GM19438 (cell line): ENCODE results near the gene DAP.

Source experiments
- ATAC-seq: cut with Tn5 transposase; IDR thresholded peaks from one replicate; pipeline ENCODE4 v1.9.1; 2021; ENCODE audit warnings: low read depth; ENCODE audit not compliant: unreplicated experiment

The DAP gene

DNA sequence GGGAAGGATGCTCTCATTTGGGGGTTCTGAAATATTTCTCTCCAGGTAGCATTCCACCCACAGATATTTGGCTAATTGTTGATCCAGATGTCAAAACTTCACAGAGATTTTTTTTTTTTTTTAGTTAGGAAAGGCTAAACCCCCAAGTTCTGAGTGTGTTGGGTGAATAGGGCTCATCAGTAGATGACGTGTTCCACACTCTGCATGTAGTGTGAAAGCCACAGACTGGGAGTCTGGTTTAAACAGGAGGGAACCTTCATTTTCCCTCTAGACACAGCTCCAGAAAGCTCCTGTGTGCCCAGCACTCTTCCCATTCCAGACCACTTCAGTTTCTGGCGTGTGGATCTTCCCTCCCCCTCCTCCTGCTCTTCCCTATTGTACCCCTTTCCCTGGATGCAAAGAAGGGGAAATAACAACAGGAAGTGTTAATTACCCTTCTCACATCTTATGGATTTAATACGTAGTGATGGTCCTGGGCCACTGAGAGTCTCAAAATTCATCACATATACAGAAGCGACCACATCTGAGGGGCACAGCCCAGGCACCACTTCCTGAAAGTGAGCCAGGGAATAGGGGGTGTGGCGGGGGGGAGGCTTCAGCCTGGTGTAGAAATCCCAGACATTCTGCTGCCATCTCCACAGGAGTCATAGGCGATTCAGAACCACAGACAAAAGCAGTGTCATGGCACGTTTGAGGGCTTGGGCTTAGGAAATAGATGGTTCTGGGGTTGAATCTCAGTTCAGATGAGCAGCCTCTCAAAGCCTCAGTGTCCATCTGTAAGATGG is 65.1 kb downstream of the DAP start:
- ATAC-seq: no peak

DNA sequence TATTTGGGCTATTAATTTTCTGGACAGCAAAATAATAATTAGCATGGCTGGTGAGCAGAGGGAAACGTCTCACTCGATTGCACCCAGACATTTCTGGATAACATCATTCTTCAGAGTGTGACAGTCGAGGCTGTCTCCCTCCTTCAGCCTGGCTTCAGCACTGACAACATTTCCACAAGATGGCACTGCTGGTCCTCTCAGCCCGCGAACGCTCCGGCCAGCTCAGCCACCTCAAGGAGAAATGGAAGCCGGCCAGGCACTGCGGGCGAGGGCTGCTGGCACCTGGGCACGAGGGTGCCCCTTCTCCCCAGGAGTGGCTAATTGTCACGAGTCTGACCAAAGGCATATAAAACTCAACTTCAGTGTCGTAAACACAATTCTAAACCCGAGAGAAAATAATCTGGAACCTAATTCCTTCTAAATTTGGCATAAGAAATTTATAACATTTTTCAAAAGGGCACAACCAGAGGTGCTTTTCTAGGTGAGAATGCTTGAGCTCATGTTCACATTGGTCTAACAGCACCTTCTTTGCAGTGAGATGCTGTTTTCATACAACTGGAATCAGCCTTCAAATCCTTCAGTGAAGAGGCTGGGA is 65.9 kb downstream of the DAP start:
- ATAC-seq: peak; percentile 34

DNA sequence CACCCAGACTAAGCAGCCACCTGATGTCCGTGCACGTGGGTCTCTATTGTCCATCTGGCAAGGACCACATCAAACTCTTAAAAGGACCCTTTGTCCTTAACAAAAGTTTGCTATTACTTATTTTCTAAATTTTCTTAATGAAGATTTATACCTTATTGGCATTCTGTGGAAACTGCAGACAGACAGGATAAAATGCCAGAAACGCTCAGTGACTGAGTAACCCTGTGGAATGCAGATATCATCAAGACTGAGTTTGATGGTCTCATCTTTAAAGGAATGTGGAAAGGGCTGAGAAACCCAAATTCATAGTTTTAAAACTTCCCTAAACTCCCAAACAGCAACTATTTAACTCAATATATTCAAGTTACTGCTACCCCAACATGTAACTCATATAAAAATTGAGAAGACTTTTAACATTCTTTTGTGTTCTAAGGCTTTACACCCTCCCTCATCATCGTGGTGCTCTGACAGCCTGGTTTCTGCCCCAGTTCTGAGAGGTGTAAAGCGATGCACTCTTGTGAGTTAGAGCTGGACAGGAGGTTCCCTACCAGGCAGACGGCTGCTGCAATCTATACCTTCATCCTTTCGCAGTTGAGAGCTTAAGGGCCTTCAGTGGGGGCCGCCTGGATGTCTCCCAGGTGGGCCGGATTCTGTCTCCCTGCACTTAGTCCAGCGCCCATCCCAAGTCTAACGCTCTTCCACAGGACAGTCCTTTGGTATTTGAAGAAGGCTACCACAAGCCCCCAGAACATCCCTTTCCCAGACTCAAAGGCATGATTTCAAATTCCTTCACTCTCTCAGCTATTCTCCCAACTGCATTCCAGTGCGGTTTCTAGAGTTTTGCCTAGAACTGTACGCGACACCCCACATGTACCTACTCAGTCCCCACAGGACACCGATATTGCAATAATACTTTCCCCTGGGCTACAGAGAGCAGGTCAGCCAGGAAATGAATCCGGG is 68.9 kb downstream of the DAP start:
- no peak for ATAC-seq

DNA sequence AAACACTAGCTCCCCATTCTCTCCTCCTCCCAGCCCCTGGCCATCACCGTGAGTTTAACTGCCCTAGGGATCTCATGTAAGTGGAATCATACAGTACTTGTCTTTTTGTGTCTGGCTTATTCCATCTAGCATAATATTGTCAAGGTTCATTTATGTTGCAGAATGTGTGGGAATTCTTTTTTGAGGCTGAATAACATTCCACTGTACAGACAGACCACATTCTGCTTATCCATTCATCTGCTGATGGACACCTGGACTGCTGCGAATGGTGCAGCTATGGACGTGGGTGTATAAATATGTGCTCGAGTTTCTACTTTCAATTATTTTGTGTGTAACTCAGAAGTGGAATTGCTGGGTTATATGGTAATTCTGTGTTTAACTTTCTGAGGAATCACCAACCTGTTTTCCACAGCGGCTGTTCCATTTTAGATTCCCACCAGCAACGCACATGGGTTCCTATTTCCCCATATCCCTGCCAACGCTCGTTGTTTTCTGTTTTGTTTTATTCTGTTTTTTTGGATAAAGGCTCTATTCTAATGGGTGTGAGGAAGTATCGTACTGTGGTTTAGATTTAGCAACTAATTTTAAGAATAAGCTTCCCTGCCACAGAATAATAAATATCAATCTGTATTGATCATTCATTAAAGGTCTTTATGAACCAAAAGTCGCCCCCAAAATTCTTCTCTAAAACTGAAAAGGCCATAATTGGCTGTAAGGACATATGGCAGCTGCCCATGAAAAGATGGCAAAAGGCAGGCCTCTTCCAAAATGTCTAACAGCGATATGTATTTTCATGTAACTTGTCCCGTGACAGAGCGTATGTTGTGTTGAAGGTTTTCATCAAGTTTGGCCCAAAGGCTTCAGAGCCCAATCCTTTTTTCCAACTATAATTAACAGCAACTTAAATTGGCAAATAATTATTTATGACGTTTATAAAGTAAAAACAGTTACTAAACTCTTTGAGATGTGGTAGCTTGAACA is 70.3 kb downstream of the DAP start:
- no peak for ATAC-seq

DNA sequence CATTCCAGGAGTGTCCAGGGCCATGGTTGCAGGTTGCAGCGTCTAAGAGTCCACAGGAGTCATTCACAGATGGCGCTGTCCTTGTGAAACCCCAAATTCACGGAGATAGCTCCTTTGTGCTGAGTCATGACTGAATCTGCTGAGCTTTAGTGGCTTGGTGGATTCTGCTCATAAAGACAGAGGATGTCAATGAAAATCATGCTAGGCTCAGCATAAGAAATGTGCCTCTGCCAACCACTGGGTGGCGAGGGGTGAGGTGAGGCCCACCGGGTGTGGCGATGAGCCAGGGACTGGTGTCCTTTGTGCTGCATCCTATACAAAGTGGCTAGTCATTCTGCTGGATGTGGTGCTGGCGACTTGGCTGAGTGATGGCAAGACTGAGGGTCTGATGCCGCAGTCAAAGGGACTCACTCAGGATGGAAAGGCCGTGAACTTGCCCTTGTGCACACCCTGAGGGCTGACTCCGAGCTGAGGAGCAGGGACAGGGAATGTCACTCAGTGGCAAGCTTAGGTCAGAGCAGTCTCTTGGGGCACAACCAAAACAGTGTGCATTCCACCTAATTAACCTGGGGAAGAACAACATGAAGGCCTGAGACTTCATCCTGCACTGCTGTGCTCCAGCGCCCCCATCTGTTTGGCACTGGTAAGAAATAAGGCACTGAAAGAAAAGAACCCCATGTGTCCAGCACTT is 71.5 kb downstream of the DAP start:
- no peak for ATAC-seq

DNA sequence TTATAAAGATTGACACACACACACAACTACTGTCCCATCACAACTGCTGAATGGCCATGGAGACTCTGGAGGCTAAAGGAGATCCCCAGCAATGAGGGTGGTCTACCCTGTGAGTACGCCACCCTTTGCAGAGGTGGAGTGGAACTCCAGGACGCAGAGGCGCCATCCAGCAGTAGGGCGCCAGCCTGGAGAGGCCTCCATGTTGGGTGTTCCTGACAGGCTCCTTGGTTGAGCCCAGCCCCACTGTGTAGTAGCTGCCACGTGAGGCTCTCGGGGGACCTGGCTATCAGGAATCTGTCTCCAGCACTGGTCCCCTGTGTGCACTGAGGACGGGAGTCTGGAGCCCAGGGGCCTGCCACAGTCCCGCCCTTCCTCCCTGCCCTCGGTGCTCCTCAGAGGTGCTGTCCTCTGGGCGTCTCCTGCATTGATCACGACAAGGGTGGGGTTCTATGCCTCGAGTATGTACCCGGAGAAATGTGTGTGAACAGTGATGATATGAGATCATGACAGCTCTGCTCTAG is 72.3 kb downstream of the DAP start:
- no peak for ATAC-seq

DNA sequence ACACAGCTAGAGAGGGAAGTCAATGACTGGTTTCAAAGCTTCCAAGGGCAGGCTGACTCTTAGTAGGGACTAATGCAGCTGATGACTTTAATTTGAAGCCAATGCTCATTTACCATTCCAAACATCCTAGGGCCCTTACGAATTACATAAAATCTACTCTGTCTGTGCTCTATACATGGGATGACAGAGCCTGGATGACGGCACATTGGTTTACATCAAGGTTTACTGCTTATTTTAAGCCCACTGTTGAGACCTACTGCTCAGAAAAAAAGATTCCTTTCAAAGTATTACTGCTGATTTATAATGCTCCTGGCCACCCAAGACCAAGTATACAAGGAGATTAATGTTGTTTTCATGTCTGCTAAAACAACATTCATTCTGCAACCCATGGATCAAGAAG is 74.1 kb downstream of the DAP start:
- no peak for ATAC-seq

DNA sequence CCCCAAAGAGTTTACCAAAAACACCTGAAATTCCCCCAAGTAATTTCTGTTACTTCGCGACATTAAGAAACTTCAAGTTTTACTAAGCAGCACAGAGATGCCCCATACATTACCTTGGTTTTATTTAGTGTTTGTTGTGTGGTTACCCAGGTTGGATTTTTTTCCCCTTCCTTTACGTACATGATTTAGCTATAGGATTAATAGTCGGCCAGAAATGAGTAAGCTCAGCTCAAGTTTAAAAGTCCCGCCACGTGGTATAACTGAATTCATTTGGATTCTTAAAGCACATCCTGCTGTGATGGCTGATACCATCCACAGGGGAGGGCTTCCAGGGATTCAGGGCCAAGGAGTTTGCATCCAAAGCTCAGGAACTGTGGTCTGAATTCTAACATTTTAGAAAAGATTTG is 75.9 kb downstream of the DAP start:
- ATAC-seq: peak; percentile 62

DNA sequence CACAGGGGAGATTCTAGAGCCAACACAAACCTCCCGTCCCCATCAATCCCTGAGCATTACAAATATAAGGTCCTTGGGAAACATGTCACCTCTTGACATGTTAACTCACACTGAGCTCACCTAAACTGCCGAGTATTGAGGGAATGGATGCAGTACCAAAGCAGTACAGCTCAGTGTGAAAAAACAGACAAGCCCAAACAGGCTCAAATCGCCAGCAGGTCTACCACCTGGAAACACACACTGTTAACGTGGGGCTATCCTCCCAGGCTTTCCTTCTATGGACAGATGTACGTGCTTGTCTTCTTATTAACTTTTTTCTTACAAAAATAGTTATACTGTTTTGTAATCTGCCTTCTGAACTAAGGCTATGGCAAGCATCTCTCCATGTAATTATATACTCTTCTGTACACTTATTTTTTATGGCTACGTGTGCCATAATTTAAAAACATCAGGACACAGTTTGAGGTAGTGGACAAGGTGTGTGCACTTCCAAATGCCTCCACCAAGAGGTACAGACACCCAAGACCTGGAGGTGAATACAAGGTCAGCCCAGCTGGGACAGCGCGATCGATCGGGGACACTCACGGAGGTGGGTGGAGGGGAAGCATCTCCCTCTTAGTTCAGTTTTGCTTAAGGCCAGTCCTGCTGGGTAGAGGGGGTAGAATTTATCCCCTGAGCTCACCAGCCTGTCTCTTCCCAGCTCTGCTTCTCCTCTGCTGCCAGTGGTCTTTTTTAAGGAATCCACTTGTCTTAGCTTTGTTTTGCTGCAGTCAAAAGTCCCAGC is 76.5 kb downstream of the DAP start:
- ATAC-seq: peak; percentile 60

DNA sequence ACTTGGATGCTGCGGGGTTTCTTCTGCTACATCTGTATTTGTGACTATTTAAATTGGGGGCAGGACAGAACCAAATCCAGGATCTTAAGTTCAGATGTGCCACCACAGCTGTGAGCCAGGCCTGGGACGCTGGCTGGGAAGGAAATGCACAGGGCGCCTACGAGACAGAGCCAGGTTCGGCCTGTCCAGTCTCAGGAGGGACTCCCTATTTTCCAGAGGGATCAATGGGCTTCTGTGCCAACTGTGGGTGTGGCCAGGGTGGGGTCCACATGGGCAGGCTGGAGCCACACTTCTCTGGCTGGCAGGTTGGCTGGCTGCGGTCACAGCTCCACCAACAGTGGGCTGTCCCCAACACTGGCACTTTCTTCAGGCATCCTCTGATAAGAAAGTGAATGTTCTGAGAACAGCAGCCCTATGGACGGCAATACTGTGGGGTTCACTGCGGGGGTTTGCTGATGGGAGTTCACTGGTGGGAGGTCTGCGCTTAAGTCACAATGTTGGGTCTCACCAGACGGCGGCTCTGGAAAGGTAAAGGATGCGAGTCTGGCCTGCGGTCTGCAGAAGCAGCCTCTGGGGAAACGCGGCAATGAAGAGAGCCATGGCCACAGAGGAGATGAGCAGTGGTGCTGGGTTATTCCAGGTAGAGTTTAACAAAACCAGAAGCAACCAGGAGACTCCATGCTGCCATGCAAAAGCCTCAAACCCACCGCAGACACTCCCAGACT is 78.1 kb downstream of the DAP start:
- ATAC-seq: no peak

DNA sequence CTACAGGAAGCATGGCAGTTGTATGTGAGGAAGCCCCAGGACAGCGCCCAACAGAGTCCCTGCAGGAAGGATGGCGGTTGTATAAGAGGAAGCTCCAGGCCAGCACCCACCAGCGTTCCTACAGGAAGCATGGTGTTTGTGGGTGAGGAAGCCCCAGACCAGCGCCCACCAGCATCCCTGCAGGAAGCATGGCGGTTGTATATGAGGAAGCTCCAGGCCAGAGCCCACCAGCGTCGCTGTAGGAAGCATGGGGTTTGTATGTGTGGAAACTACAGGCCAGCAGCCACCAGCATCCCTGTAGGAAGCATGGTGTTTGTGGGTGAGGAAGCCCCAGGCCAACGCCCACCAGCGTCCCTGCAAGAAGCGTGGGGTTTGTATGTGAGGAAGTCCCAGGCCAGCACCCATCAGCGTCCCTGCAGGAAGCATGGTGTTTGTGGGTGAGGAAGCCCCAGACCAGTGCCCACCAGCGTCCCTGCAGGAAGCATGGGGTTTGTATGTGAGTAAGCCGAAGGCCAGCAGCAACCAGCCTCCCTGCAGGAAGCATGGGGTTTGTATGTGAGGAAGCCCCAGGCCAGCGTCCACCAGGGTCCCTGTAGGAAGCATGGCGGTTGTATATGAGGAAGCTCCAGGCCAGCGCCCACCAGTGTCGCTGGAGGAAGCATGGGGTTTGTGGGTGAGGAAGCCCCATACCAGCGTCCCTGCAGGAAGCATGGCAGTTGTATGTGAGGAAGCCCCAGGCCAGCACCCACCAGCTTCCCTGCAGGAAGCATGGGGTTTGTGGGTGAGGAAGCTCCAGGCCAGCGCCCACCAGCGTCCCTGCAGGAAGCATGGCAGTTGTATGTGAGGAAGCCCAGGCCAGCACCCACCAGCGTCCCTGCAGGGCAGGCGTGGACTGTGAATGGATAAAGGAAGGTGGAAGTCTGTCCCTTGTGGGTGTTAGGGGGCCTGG is 79.0 kb downstream of the DAP start:
- ATAC-seq: no peak

DNA sequence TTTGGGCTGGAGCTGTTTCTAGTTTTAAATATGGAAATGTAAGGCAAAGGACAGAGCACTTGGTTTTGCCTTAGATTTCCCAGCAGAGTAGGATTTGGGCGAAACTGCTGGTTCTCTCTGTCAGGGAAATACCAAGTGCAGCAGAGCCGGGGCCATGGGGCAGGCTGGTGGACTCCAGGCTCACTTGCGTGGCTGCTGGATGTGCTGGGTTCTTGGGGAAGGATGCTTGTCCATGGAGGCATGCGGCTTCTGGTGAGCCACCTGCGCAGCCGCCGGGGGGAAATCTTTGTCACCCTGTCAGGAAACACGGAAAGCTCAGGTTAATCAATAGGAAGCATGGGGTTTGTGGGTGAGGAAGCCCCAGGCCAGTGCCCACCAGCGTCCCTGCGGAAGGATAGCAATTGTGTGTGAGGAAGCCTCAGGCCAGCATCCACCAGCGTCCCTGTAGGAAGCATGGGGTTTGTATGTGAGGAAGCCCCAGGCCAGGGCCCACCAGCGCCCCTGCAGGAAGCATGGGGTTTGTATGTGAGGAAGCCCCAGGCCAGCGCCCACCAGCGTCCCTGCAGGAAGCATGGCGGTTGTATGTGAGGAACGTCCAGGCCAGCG is 80.1 kb downstream of the DAP start:
- ATAC-seq: no peak

DNA sequence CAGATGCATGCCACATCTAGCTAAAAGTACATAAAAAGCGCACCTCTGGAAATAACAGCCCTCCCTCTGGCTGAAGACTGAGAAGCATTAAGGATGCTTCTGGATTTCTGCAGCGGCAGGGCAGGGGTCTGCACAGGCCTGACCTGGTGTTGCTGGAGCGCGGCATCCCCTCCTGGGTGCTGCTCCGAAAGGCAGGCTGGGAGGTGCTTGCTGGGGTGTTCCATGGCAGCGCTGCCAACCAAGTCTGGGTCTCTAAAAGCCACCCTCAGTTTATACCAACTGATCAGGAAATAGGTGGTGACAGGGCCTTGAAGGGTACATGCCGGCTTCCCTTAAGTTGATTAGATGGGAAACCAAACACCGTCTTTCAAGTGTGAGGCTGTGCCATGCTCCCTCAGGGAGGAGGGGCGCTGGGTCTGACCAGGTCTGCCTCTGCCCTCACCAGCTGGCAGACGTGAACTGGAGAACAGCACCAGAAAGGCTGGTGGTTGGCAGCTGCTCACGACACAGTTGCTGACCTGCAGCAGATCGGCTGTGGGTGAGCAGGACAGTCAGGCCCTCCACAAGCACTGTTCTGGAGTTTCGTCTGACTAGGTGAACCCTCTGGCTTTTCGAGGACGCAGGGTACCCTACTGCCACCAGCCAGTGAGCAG is 81.6 kb downstream of the DAP start:
- ATAC-seq: no peak

DNA sequence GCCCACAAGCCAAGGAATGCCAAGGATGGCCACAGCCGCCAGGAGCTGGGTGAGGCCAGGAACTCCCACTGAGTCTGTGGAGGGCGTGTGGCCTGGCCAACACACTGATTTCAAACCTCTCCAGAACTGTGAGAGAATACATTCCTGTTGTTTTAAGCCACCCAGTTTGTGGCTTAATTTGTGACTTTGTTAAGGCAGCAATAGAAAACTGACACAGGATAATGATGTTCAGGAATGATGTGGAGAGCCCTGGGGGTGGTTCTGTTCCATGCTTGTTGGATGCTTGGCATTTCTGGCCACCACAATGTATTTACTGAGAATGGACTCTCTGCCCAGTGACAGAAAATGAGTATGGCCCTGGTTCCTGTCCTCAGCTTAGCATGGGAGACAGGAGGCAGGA is 82.8 kb downstream of the DAP start:
- no peak for ATAC-seq

DNA sequence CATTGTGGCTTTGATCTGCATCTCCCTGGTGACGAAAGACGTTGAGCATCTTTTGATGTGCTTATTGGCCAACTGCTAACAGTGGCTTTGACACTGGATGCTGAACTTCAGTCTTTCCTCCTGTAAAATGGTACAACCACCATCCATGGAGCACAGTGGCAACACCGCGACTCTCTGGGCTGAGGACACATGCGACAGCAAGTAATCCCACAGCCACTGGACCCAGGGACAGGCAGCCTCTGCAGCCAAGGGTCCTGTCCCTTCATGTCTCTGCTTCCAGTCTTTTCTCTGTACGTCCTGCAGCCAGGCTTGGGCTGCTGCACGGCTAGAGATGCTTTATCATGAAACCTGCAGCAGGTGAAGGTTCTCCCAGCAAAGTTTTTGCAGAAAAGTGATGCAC is 83.5 kb downstream of the DAP start:
- ATAC-seq: no peak

DNA sequence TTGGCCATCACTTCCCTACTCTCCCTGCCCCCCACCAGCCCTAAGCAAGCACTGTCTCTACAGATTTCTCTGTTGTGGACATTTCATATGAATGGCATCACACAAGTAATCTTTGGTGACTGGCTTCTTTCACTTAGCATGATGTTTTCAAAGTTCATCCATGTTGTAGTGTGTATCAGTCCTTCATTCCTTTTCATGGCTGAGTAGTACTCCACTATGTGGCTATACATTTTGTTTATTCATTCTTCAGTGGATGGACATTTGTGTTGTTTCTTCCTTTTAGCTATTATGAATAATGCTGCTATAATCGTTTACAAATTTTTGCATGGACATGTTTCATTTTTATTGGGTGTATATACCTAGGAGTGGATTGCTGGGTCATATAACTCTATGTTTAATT is 84.1 kb downstream of the DAP start:
- no peak for ATAC-seq
